ENCODE measurements around the gene SKIC2.
"Not testable (repeated sequence)": the region's sequence is repeated elsewhere in the genome, so short reads cannot be mapped to it uniquely, and the experiment has no call there.

SKIC2 gene

DNA sequence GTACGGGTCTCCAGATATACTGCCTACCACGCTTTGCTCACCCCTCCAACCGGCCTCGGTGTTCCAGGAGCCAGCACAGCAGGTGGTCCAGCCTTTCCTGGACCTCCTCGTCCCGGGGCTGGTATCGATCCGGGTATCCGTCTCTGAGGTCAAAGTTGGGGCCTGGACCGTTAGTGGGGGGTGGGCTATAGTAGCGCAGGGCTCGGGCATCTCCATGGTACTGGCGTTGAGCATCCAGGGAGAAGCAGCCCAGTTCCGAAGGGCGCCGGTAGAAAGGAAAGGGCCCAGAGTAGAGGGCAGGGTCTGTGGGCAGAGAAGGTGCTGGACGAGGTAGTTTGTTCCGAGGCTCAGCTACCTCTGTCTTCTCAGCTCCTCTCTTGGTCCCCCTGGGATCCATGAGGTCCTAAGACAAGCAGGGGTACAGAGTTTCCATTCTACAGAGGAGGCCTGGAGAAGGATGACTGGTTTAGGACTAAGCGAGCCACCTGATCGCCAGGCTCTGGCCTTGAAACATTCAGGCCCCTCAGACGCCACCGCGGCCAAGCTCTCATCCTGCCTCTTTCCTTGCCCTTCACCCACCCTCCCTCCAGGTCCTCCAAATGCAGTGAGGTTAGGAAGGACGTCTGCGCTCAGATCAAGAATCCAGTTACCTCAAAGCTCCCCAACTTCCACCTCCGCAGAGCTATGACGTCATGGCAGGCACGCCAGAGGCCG, 12.5 kb downstream of the SKIC2 start:
- TF ChIP-seq, protein P1, sequence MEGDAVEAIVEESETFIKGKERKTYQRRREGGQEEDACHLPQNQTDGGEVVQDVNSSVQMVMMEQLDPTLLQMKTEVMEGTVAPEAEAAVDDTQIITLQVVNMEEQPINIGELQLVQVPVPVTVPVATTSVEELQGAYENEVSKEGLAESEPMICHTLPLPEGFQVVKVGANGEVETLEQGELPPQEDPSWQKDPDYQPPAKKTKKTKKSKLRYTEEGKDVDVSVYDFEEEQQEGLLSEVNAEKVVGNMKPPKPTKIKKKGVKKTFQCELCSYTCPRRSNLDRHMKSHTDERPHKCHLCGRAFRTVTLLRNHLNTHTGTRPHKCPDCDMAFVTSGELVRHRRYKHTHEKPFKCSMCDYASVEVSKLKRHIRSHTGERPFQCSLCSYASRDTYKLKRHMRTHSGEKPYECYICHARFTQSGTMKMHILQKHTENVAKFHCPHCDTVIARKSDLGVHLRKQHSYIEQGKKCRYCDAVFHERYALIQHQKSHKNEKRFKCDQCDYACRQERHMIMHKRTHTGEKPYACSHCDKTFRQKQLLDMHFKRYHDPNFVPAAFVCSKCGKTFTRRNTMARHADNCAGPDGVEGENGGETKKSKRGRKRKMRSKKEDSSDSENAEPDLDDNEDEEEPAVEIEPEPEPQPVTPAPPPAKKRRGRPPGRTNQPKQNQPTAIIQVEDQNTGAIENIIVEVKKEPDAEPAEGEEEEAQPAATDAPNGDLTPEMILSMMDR (IDR thresholded peaks at IDR 0.05; ENCODE audit: low read depth, low read length): no peak
- DNase-seq (ENCODE audit: extremely low read depth, low read depth): no peak

DNA sequence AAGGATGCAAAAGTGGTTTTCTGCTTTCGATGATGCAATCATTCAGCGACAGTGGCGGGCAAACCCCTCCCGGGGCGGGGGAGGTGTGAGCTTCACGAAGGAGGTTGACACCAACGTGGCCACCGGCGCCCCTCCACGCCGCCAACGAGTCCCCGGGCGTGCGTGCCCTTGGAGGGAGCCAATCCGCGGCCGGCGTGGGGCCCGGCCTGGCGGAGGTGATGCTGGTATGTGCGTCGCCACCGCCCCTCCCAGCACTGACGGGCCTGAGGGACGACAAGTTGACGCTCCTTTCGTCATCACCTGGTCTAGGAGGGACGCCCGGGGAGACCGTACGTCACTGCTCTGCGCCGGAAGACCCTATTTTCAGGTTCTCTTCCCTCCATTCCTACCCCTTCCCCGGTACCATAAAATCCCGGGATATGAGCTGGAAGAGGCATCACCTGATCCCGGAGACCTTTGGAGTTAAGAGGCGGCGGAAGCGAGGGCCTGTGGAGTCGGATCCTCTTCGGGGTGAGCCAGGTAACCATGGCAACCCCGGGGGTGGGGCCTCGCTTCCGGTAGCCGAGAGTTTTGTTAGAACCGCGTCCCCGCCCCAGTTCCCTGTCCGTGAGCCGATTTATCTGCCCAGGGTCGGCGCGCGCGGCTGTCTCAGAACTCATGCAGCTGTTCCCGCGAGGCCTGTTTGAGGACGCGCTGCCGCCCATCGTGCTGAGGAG, 13.2 kb downstream of the SKIC2 start, which contains the start of gene DXO:
DXO (minus strand) TSS at position 146 of the 716 bp plus-strand sequence. CDS start 463 bp downstream, outside the sequence.
- peak; percentile 96 for DNase-seq (ENCODE audit: extremely low read depth, low read depth)
- TF ChIP-seq, protein P1 (IDR thresholded peaks at IDR 0.05; ENCODE audit: low read depth, low read length): no peak

DNA sequence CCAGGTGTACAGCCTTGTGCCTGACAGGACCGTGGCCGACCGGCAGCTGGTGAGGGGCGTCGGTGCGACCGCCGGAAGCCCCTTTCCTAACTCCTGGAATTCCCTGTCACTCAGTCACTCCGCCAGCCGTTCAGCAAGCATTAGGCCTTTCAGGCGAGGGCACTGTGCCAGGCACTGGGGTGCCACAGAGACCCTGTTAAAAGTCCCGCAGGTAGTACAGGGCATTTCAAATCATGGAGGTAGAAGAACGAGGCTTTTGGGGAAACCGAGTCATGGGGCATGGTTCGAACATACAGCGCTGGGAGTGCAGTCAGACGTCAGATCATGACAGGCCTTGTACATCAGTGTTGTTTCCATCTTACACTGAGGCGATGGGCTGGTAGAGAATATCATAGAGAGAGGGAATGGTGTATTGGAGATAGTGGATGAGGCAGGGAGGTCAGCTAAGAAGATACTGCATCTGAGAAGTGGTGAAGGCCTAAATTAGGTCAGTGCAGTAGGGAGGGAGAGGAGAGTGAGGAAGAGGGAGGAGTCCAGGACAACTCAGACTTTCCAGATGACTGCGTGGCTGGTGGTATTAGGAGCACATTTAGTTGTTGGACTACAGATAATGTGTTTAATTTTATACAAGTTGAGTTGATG, 13.9 kb downstream of the SKIC2 start:
- TF ChIP-seq, protein P1 (IDR thresholded peaks at IDR 0.05; ENCODE audit: low read depth, low read length): no peak
- DNase-seq (ENCODE audit: extremely low read depth, low read depth): no peak

DNA sequence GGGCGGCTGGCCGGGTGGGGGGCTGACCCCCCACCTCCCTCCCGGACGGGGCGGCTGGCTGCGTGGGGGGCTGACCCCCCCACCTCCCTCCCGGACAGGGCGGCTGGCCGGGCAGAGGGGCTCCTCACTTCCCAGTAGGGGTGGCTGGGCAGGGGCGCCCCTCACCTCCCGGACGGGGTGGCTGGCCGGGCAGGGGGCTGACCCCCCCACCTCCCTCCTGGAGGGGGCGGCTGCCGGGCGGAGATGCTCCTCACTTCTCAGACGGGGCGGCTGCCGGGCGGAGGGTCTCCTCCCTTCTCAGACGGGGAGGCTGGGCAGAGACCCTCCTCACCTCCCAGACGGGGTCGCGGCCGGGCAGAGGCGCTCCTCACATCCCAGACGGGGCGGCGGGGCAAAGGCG, 17.1 kb downstream of the SKIC2 start:
- DNase-seq (ENCODE audit: extremely low read depth, low read depth): not testable (repeated sequence)

DNA sequence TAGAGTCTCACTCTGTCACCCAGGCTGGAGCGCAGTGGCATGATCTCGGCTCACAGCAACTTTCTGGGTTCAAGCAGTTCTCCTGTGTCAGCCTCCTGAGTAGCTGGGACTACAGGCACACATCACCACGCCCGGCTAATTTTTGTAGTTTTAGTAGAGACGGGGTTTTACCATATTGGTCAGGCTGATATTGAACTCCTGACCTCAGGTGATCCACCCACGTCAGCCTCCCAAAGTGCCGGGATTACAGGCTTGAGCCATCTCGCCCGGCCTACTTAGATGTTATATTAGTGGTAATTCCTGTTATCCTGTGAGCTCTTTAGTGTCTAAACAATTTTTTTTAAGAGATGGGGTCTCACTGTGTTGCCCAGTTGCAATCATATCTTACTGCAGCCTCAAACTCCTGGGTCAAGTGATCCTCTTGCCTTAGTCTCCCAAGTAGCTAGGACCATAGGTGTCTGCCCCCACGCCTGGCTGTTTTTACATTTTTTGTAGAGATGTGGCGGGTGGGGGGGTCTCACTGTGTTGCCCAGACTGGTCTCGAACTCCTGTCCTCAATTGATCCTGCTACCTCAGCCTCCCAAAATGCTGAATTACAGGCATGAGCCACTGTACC, 18.9 kb downstream of the SKIC2 start:
- TF ChIP-seq, protein P1 (IDR thresholded peaks at IDR 0.05; ENCODE audit: low read depth, low read length): no peak
- no peak for DNase-seq (ENCODE audit: extremely low read depth, low read depth)

DNA sequence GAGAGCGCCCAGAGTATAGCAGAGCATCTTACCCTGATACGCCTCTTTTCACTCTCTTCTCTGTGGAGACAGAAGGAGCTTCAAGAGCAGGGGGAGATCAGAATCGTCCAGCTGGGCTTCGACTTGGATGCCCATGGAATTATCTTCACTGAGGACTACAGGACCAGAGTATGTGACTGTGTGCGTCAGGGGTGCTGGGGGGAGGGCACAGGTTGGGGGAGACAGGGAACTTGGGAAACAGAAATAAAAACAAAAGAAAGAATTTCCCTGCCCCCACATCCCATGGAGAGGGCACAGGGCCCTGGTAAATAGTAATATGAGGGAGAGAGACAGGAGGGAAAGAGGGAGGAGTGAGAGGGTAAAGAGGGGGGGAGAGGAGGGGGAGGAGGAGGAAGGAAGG, 19.9 kb downstream of the SKIC2 start:
- TF ChIP-seq, protein P1 (IDR thresholded peaks at IDR 0.05; ENCODE audit: low read depth, low read length): no peak
- DNase-seq (ENCODE audit: extremely low read depth, low read depth): no peak

DNA sequence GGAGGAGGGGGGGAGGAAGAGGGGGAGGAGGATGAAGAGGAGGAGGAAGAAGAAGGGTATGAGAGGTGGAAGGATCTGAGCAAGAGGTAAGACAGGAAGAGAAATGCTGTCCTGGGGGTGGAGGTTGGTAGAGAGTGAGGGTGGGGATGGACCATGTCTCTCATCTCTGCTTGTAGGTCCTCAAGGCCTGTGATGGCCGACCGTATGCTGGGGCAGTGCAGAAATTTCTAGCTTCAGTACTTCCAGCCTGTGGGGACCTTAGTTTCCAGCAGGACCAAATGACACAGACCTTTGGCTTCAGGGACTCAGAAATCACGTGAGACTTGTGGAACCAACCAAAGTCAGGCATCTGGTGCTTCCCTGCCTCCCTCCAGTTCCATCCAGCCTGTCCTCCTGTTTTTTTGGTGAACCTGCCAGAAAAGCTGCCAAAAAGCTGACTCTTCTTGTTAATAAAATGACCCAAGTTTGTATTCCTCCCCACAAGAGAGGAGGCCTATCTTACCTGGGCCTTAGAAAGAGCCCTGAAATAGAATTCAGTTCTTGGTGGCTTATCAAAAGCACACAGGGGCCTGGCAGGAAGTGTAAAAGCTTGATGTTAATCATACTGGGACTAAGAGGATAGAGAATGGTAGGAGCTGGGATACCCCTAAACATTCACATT, 20.4 kb downstream of the SKIC2 start:
- no peak for DNase-seq (ENCODE audit: extremely low read depth, low read depth)
- TF ChIP-seq, protein P1 (IDR thresholded peaks at IDR 0.05; ENCODE audit: low read depth, low read length): no peak

DNA sequence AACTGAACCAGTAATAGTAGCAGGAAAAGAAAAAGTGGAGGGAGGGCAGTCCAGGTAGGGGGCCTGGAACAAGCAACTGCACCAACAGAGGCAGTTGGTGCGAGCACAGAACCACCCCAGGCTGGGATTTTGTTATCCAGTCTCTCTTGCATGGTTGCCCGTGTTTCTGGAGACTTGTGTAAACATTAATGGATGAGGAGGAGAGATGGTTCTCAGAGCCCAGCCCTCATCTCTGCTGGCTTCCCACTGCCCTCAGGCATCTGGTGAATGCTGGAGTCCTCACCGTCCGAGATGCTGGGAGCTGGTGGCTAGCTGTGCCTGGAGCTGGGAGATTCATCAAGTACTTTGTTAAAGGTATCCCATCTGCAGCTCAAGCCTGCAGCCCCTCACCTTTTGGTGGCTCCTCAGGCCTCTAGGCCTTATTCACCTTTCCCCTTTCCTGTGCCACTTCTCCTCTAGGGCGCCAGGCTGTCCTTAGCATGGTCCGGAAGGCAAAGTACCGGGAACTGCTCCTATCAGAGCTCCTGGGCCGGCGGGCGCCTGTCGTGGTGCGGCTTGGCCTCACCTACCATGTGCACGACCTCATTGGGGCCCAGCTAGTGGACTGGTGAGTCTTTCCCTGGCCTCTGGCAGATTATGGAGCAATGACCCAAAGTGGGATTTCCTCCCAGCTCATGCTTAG, 21.4 kb downstream of the SKIC2 start:
- DNase-seq (ENCODE audit: extremely low read depth, low read depth): not testable (repeated sequence)

DNA sequence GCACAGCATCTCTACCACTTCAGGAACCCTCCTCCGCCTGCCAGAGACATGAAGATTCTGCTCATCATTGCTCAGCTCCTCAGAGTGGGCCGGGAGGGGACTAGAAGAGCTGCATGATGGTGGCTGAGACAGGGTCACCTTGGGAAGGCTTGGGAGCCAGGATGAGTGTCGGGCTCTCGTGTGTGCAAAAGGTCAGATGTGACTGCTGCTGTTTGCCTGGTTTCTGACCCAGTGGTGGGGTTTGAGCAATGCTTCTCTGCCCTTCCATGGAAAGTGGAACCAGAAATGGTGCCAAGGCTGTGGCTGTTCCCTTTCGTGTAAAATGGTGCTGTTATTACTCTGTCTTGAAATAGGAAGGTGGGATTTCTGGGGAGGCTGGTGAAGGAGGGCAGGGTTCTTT, 22.0 kb downstream of the SKIC2 start:
- DNase-seq (ENCODE audit: extremely low read depth, low read depth): not testable (repeated sequence)

DNA sequence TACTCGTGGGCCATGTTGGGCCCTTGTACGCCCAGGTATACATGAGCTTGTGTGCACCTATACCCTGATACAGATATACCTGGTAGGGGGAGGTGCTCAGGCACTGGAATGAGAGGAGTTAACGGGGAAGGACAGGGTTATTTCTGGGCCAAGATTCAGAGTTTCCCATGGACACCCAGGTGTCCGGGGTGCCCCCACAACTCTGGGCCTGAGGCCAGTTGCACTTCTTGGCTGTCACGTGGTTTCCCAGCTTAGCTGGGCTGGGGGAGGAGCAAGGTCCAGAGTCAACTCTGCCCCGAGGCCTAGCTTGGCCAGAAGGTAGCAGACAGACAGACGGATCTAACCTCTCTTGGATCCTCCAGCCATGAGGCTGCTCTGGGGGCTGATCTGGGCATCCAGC, 22.8 kb downstream of the SKIC2 start, which contains the start of gene C4A:
C4A (plus strand) TSS at position 314 of the 400 bp plus-strand sequence; CDS start at position 365, 51 bp downstream.
- DNase-seq (ENCODE audit: extremely low read depth, low read depth): not testable (repeated sequence)
